HepG2 (cell line): ENCODE measurements around the gene TBC1D14. TPM values are rescaled to one million over a fixed set of nuclear protein-coding genes. Genes with fewer than 3 reads are reported as not detected.

Source experiments
- ARID2 ChIP-seq: sonication (generic); formaldehyde crosslinking; IDR thresholded peaks from 2 replicates; pipeline ENCODE4 v1.8.1; 2022; ENCODE audit warnings: mild to moderate bottlenecking, missing genetic modification reagents, borderline replicate concordance
- CCDC6 ChIP-seq: sonication (generic); formaldehyde crosslinking; IDR thresholded peaks from 2 replicates; pipeline ENCODE4 v1.8.1; 2022; ENCODE audit warnings: mild to moderate bottlenecking, missing genetic modification reagents, moderate library complexity
- CENPX ChIP-seq: sonication (generic); formaldehyde crosslinking; IDR thresholded peaks from 2 replicates; pipeline ENCODE4 v1.9.0; 2021; ENCODE audit warnings: mild to moderate bottlenecking, missing genetic modification reagents, moderate library complexity
- EZH2 ChIP-seq: conservative IDR thresholded peaks from 2 replicates; pipeline ENCODE4 v1.6.1; 2012; ENCODE audit warnings: mild to moderate bottlenecking, low read depth, low read length, moderate library complexity
- HMGA1 ChIP-seq: sonication (generic); formaldehyde crosslinking; conservative IDR thresholded peaks from 2 replicates; pipeline ENCODE4 v1.4.0; 2020; ENCODE audit warnings: missing genetic modification reagents
- KLF11 ChIP-seq: IDR thresholded peaks from 2 replicates; pipeline ENCODE4 v1.6.1; 2016; ENCODE audit warnings: missing compliant biosample characterization
- MED8 ChIP-seq: sonication (generic); formaldehyde crosslinking; IDR thresholded peaks from 2 replicates; pipeline ENCODE4 v1.8.1; 2023; ENCODE audit warnings: mild to moderate bottlenecking, missing genetic modification reagents; ENCODE audit not compliant: insufficient replicate concordance
- NFRKB ChIP-seq: fragments of 450-650 bp; IDR thresholded peaks from 2 replicates; pipeline ENCODE4 v1.6.1; 2017
- PITX1 ChIP-seq: sonication (generic); formaldehyde crosslinking; IDR thresholded peaks from 2 replicates; pipeline ENCODE4 v1.5.1; 2020; ENCODE audit warnings: mild to moderate bottlenecking, missing genetic modification reagents
- SRY ChIP-seq: sonication (generic); formaldehyde crosslinking; IDR thresholded peaks from 2 replicates; pipeline ENCODE4 v1.8.0; 2022; ENCODE audit warnings: mild to moderate bottlenecking, missing genetic modification reagents
- U2AF2 ChIP-seq: fragments of 200-400 bp; formaldehyde crosslinking; IDR thresholded peaks from 2 replicates; pipeline ENCODE4 v1.6.1; 2017; ENCODE audit warnings: low read depth, mild to moderate bottlenecking, low read length
- XRCC5 ChIP-seq: fragments of 200-400 bp; formaldehyde crosslinking; optimal IDR thresholded peaks from 2 replicates; pipeline ENCODE3; 2017; ENCODE audit warnings: mild to moderate bottlenecking, low read length
- ZNF138 ChIP-seq: sonication (generic); formaldehyde crosslinking; IDR thresholded peaks from 2 replicates; pipeline ENCODE4 v1.5.0; 2020; ENCODE audit warnings: mild to moderate bottlenecking, low read depth, missing genetic modification reagents
- ZNF253 ChIP-seq: sonication (generic); formaldehyde crosslinking; IDR thresholded peaks from 2 replicates; pipeline ENCODE4 v1.8.0; 2022; ENCODE audit warnings: mild to moderate bottlenecking, missing genetic modification reagents, borderline replicate concordance
- ZNF441 ChIP-seq: sonication (generic); formaldehyde crosslinking; IDR thresholded peaks from 2 replicates; pipeline ENCODE4 v1.7.0; 2021; ENCODE audit warnings: missing genetic modification reagents, borderline replicate concordance
- ZNF567 ChIP-seq: sonication (generic); formaldehyde crosslinking; IDR thresholded peaks from 2 replicates; pipeline ENCODE4 v1.8.1; 2023; ENCODE audit warnings: mild to moderate bottlenecking, missing genetic modification reagents, borderline replicate concordance
- polyA plus RNA-seq, 8 experiments: library from polyadenylated mRNA; depleted of rRNA in 3 of 8; stranded (reverse) in 7 of 8; unstranded in 1 of 8; fragments of >200 nt; fragmentation: Illumina TruSeq in 4 of 8; extraction: Trizol in 4 of 8; gene quantifications; 2 replicates each; pipeline versions ENCODE4 v1.2.1 to v1.2.3, GENCODE V29; 2011 to 2016; ENCODE audit warnings: low read depth in 4 of 8, missing spikeins in 1 of 8, mixed read lengths in 1 of 8; ENCODE audit not compliant: insufficient read depth in 1 of 8
- total RNA-seq, 5 experiments: library from RNA; depleted of rRNA; stranded (reverse); fragments of >200 nt; fragmentation: Illumina TruSeq; extraction: Trizol; gene quantifications; 2 replicates each; pipeline ENCODE4 v1.2.3, GENCODE V29; 2016; ENCODE audit warnings: low read depth in 1 of 5
- TF ChIP-seq, protein P1 (sequence below): sonication (generic); formaldehyde crosslinking; IDR thresholded peaks from 2 replicates; pipeline ENCODE4 v1.4.0; 2020; ENCODE audit warnings: mild to moderate bottlenecking, missing genetic modification reagents, borderline replicate concordance
- TF ChIP-seq, protein P2 (sequence below): sonication (generic); formaldehyde crosslinking; IDR thresholded peaks from 2 replicates; pipeline ENCODE4 v1.4.0; 2020; ENCODE audit warnings: mild to moderate bottlenecking, low read depth, missing genetic modification reagents
- TF ChIP-seq, protein P3 (sequence below): sonication (generic); formaldehyde crosslinking; IDR thresholded peaks from 2 replicates; pipeline ENCODE4 v1.8.0; 2022; ENCODE audit warnings: mild to moderate bottlenecking, missing genetic modification reagents; ENCODE audit not compliant: insufficient replicate concordance
- TF ChIP-seq, protein P4 (sequence below): sonication (generic); formaldehyde crosslinking; IDR thresholded peaks from 2 replicates; pipeline ENCODE4 v1.9.0; 2021; ENCODE audit warnings: missing genetic modification reagents, mild to moderate bottlenecking, borderline replicate concordance
- TF ChIP-seq, protein P5 (sequence below): sonication (generic); formaldehyde crosslinking; IDR thresholded peaks from 2 replicates; pipeline ENCODE4 v1.9.0; 2021; ENCODE audit warnings: missing genetic modification reagents, borderline replicate concordance

TBC1D14 gene
- total and polyA plus RNA-seq, 2 of the 13 experiments (the other 11 are each of a cell fraction or from before 2014, with no cell fraction given), result 29.5 to 46.5 TPM

DNA sequence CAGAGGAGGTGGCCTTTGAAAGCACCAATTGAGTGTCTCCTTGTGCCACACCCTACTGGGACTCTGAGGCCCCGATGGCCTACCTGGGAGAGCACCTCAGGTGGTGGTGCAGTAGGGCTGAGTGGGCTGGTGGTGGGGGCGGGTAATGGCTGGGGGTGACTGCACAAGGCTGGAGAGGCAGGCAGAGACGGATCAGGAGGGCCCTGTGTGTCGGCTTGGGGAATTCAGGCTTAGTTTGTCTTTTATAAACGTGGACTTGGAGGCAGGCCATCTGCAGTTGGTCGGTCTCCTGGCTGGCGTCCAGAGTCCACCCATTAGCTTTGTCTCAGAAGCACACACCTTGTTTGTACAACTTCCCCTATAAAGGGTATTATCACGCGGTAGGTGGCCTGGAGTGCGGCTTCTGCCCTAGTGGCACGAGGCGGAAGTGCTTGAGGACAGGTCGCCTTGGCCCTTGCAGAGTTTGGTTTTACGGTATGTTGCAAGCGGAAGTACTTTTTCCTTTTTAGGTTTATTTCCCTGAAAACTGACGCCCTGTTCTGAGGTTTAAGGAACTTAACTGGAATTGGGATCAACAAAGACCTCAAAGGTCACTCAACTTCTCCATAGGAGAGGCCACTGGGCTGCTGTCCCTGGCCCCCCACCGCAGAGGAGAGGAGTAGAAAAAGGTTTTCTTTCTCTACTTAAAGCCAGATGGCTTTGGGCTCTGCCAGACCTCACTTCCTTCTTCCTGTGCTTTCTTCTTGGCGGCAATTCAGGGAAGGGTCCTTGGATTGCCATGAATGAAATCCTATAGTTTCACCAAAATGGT is 8.0 kb downstream of the TBC1D14 start (continued):
- TF ChIP-seq, protein P1, sequence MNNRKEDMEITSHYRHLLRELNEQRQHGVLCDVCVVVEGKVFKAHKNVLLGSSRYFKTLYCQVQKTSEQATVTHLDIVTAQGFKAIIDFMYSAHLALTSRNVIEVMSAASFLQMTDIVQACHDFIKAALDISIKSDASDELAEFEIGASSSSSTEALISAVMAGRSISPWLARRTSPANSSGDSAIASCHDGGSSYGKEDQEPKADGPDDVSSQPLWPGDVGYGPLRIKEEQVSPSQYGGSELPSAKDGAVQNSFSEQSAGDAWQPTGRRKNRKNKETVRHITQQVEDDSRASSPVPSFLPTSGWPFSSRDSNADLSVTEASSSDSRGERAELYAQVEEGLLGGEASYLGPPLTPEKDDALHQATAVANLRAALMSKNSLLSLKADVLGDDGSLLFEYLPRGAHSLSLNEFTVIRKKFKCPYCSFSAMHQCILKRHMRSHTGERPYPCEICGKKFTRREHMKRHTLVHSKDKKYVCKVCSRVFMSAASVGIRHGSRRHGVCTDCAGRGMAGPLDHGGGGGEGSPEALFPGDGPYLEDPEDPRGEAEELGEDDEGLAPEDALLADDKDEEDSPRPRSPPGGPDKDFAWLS, result no peak
- TF ChIP-seq XRCC5 (peak; percentile 76), CCDC6 (no peak; the same call in 1 of the 2 replicates), ZNF253 (CRISPR knock-in tag) (peak; percentile 62; the same call in 1 of the 2 replicates), ZNF441 (CRISPR knock-in tag) (peak; percentile 88), NFRKB (no peak), SRY (CRISPR knock-in tag) (no peak), CENPX (CRISPR knock-in tag) (no peak), KLF11 (CRISPR knock-in tag) (peak; percentile 77), EZH2 (no peak), ZNF138 (CRISPR knock-in tag) (no peak), U2AF2 (no peak), PITX1 (CRISPR knock-in tag) (peak; percentile 93), ZNF567 (0 out of 2 replicates have a peak, but pooled peaks have one; percentile 53), HMGA1 (CRISPR knock-in tag) (no peak), ARID2 (no peak), MED8 (CRISPR knock-in tag) (peak; percentile 18)
- TF ChIP-seq, protein P2, sequence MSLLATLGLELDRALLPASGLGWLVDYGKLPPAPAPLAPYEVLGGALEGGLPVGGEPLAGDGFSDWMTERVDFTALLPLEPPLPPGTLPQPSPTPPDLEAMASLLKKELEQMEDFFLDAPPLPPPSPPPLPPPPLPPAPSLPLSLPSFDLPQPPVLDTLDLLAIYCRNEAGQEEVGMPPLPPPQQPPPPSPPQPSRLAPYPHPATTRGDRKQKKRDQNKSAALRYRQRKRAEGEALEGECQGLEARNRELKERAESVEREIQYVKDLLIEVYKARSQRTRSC (CRISPR knock-in tag), result peak; percentile 92
- TF ChIP-seq, protein P3, sequence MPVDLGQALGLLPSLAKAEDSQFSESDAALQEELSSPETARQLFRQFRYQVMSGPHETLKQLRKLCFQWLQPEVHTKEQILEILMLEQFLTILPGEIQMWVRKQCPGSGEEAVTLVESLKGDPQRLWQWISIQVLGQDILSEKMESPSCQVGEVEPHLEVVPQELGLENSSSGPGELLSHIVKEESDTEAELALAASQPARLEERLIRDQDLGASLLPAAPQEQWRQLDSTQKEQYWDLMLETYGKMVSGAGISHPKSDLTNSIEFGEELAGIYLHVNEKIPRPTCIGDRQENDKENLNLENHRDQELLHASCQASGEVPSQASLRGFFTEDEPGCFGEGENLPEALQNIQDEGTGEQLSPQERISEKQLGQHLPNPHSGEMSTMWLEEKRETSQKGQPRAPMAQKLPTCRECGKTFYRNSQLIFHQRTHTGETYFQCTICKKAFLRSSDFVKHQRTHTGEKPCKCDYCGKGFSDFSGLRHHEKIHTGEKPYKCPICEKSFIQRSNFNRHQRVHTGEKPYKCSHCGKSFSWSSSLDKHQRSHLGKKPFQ (CRISPR knock-in tag), result peak; percentile 34
- TF ChIP-seq, protein P4, sequence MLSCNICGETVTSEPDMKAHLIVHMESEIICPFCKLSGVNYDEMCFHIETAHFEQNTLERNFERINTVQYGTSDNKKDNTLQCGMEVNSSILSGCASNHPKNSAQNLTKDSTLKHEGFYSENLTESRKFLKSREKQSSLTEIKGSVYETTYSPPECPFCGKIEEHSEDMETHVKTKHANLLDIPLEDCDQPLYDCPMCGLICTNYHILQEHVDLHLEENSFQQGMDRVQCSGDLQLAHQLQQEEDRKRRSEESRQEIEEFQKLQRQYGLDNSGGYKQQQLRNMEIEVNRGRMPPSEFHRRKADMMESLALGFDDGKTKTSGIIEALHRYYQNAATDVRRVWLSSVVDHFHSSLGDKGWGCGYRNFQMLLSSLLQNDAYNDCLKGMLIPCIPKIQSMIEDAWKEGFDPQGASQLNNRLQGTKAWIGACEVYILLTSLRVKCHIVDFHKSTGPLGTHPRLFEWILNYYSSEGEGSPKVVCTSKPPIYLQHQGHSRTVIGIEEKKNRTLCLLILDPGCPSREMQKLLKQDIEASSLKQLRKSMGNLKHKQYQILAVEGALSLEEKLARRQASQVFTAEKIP (CRISPR knock-in tag), result no peak
- TF ChIP-seq, protein P5, sequence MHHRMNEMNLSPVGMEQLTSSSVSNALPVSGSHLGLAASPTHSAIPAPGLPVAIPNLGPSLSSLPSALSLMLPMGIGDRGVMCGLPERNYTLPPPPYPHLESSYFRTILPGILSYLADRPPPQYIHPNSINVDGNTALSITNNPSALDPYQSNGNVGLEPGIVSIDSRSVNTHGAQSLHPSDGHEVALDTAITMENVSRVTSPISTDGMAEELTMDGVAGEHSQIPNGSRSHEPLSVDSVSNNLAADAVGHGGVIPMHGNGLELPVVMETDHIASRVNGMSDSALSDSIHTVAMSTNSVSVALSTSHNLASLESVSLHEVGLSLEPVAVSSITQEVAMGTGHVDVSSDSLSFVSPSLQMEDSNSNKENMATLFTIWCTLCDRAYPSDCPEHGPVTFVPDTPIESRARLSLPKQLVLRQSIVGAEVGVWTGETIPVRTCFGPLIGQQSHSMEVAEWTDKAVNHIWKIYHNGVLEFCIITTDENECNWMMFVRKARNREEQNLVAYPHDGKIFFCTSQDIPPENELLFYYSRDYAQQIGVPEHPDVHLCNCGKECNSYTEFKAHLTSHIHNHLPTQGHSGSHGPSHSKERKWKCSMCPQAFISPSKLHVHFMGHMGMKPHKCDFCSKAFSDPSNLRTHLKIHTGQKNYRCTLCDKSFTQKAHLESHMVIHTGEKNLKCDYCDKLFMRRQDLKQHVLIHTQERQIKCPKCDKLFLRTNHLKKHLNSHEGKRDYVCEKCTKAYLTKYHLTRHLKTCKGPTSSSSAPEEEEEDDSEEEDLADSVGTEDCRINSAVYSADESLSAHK (CRISPR knock-in tag), result no peak
